Liver (tissue), 9 donors: ENCODE measurements around the gene ARAP3. TPM values are rescaled to one million over a fixed set of nuclear protein-coding genes. Genes with fewer than 3 reads are reported as not detected.

Source experiments
- DNase-seq: peaks from one replicate; pipeline ENCODE4 v3.0.0-alpha.2; 2017; ENCODE audit warnings: low spot score
- H3K27ac ChIP-seq, 2 donors: one replicate each; pipeline ENCODE4 v1.7.0; 2013; ENCODE audit warnings: inconsistent platforms in 2 of 2, low read length in 2 of 2, control low read depth in 1 of 2, low read depth in 1 of 2, mild to moderate bottlenecking in 1 of 2
- H3K27me3 ChIP-seq, 4 donors: one replicate each; pipeline versions ENCODE4 v1.6.1 to v1.7.0; 2013; ENCODE audit warnings: low read length in 3 of 4, inconsistent platforms in 1 of 4, mild to moderate bottlenecking in 1 of 4, moderate library complexity in 1 of 4; ENCODE audit not compliant: control insufficient read depth in 4 of 4, insufficient read depth in 4 of 4
- H3K36me3 ChIP-seq, 4 donors: one replicate each; pipeline versions ENCODE4 v1.6.1 to v1.7.0; 2013; ENCODE audit warnings: low read length in 3 of 4, mild to moderate bottlenecking in 3 of 4, low read depth in 1 of 4, moderate library complexity in 1 of 4; ENCODE audit not compliant: control insufficient read depth in 4 of 4, insufficient read depth in 3 of 4
- H3K4me1 ChIP-seq, 4 donors: one replicate each; pipeline versions ENCODE4 v1.6.1 to v1.7.0; 2013; ENCODE audit warnings: low read length in 3 of 4, mild to moderate bottlenecking in 3 of 4, moderate library complexity in 1 of 4; ENCODE audit not compliant: control insufficient read depth in 4 of 4, insufficient read depth in 4 of 4
- H3K4me3 ChIP-seq, 3 donors: one replicate each; pipeline versions ENCODE4 v1.6.1 to v1.7.0; 2013; ENCODE audit warnings: low read length in 3 of 3, control low read depth in 1 of 3, low read depth in 1 of 3, mild to moderate bottlenecking in 1 of 3
- H3K9ac ChIP-seq, 2 donors: one replicate each; pipeline ENCODE4 v1.7.0; 2013; ENCODE audit warnings: low read length in 2 of 2, mild to moderate bottlenecking in 2 of 2, moderate library complexity in 2 of 2, control low read depth in 1 of 2, low read depth in 1 of 2
- H3K9me3 ChIP-seq, 4 donors: one replicate each; pipeline versions ENCODE4 v1.6.1 to v1.7.0; 2013; ENCODE audit warnings: low read length in 3 of 4; ENCODE audit not compliant: control insufficient read depth in 4 of 4
- ATF3 ChIP-seq: IDR thresholded peaks from 2 replicates; pipeline ENCODE4 v1.6.1; 2016; ENCODE audit warnings: antibody characterized with exemption
- CTCF ChIP-seq: fragments of 150-350 bp; IDR thresholded peaks from 2 replicates; pipeline ENCODE4 v1.5.1; 2017; ENCODE audit warnings: improper control_type of control experiment, low read depth, low read length; ENCODE audit not compliant: missing input control
- EGR1 ChIP-seq, 2 donors: IDR thresholded peaks; 2 replicates each; pipeline ENCODE4 v1.6.1; 2016 to 2018; ENCODE audit warnings: antibody characterized with exemption in 2 of 2, low read depth in 2 of 2
- FOXA1 ChIP-seq: IDR thresholded peaks from 2 replicates; pipeline ENCODE4 v1.6.1; 2016; ENCODE audit warnings: antibody characterized with exemption
- GABPA ChIP-seq, 2 donors: IDR thresholded peaks in 1 of 2; conservative IDR thresholded peaks in 1 of 2; 2 replicates each; pipeline ENCODE4 v1.6.1; 2016; ENCODE audit warnings: antibody characterized with exemption in 2 of 2, mild to moderate bottlenecking in 1 of 2, moderate library complexity in 1 of 2
- HNF4A ChIP-seq, 2 donors: conservative IDR thresholded peaks; 2 replicates each; pipeline ENCODE4 v1.6.1; 2016; ENCODE audit warnings: antibody characterized with exemption in 2 of 2, mild to moderate bottlenecking in 2 of 2
- HNF4G ChIP-seq: IDR thresholded peaks from 2 replicates; pipeline ENCODE4 v1.6.1; 2016; ENCODE audit warnings: antibody characterized with exemption
- JUND ChIP-seq, 2 donors: IDR thresholded peaks; 2 replicates each; pipeline ENCODE4 v1.6.1; 2016; ENCODE audit warnings: antibody characterized with exemption in 2 of 2
- MAX ChIP-seq: IDR thresholded peaks from 2 replicates; pipeline ENCODE4 v1.6.1; 2016; ENCODE audit warnings: antibody characterized with exemption
- NR2F2 ChIP-seq: IDR thresholded peaks from 2 replicates; pipeline ENCODE4 v1.6.1; 2016; ENCODE audit warnings: antibody characterized with exemption
- RAD21 ChIP-seq, 2 donors: IDR thresholded peaks; 2 replicates each; pipeline ENCODE4 v1.6.1; 2016; ENCODE audit warnings: antibody characterized with exemption in 2 of 2, mild to moderate bottlenecking in 2 of 2
- REST ChIP-seq: IDR thresholded peaks from 2 replicates; pipeline ENCODE4 v1.6.1; 2016; ENCODE audit warnings: antibody characterized with exemption, mild to moderate bottlenecking
- RXRA ChIP-seq, 2 donors: IDR thresholded peaks; 2 replicates each; pipeline ENCODE4 v1.6.1; 2017 to 2018; ENCODE audit warnings: antibody characterized with exemption in 2 of 2, mild to moderate bottlenecking in 1 of 2
- SP1 ChIP-seq: IDR thresholded peaks from 2 replicates; pipeline ENCODE4 v1.6.1; 2018; ENCODE audit warnings: antibody characterized with exemption, mild to moderate bottlenecking
- TAF1 ChIP-seq: conservative IDR thresholded peaks from 2 replicates; pipeline ENCODE4 v1.6.1; 2016; ENCODE audit warnings: antibody characterized with exemption, mild to moderate bottlenecking
- YY1 ChIP-seq: IDR thresholded peaks from 2 replicates; pipeline ENCODE4 v1.6.1; 2016; ENCODE audit warnings: antibody characterized with exemption, mild to moderate bottlenecking
- ZBTB33 ChIP-seq: IDR thresholded peaks from 2 replicates; pipeline ENCODE4 v1.6.1; 2016; ENCODE audit warnings: antibody characterized with exemption
- WGBS: extraction: QIAGEN DNeasy Blood & Tissue Kit; methylation state at CpG from one replicate; pipeline ENCODE4 v1.1.7; 2013; 5-methylcytosine and 5-hydroxymethylcytosine counted together
- polyA plus RNA-seq, 2 donors: library from polyadenylated mRNA; stranded (reverse) in 1 of 2; unstranded in 1 of 2; fragments of 200-250 nt in 1 of 2; fragments of >200 nt in 1 of 2; fragmentation: Nextera tagmentation in 1 of 2; extraction: Ambion mirVana in 1 of 2; gene quantifications; one replicate each; pipeline versions ENCODE4 v1.2.1 to v1.2.3, GENCODE V29; 2013 to 2015
- total RNA-seq, 2 donors: library from RNA; depleted of rRNA; stranded (reverse); fragments of >200 nt; gene quantifications; one replicate each; pipeline ENCODE4 v1.2.3, GENCODE V29; 2014
- donor health status: healthy.
- donor health status: healthy.
- donor health status: healthy.
- donor health status: healthy.
- donor health status: healthy.

Gene ARAP3
- total and polyA plus RNA-seq, 4 donors: 1.6 to 4.7 (median 2.1) TPM

GRCh38 chr5:141669520-141669919, 12.5 kb downstream of the ARAP3 start:
- Histone ChIP-seq H3K36me3 (no peaks in the 10 kb centered on the region), H3K4me1 (peaks cover 0 to 21% (median 16%) of the 10 kb centered on the region in 4 donors), H3K27ac (no peak overlapping the region), H3K9me3 (no peaks in the 10 kb centered on the region), H3K27me3 (no peaks in the 10 kb centered on the region), H3K4me3 (no peak overlapping the region), H3K9ac (no peak overlapping the region)
- WGBS: 86% methylated on average over 4 of the region's 4 CpGs
- no peak for DNase-seq
- TF ChIP-seq YY1: no peak
- TF ChIP-seq HNF4G: no peak
- TF ChIP-seq HNF4A (conservative IDR thresholded peaks at IDR 0.05): no peak
- no peak for TF ChIP-seq SP1
- TF ChIP-seq REST: no peak
- no peak for TF ChIP-seq RAD21 (IDR thresholded peaks at IDR 0.05)
- no peak for TF ChIP-seq CTCF
- TF ChIP-seq ZBTB33: no peak
- no peak for TF ChIP-seq RXRA (IDR thresholded peaks at IDR 0.05)
- TF ChIP-seq EGR1 (IDR thresholded peaks at IDR 0.05; ENCODE audit: low read depth in 2 of 2): no peak
- TF ChIP-seq NR2F2: no peak
- no peak for TF ChIP-seq TAF1
- TF ChIP-seq JUND (IDR thresholded peaks at IDR 0.05): no peak
- no peak for TF ChIP-seq GABPA (IDR thresholded peaks at IDR 0.05 in 1 of 2, conservative IDR thresholded peaks at IDR 0.05 in 1 of 2)
- no peak for TF ChIP-seq FOXA1

- no peak for DNase-seq
- H3K9me3 ChIP-seq: no peaks in the 10 kb centered on the region
- H3K4me1 ChIP-seq: peaks cover 0 to 21% (median 16%) of the 10 kb centered on the region in 4 donors
- H3K36me3 ChIP-seq: no peaks in the 10 kb centered on the region
- H3K27me3 ChIP-seq: no peaks in the 10 kb centered on the region
- no peak overlapping the region for H3K4me3 ChIP-seq
- no peak overlapping the region for H3K27ac ChIP-seq
- no peak overlapping the region for H3K9ac ChIP-seq
- 59% methylated on average over 8 of the region's 8 CpGs for WGBS
- TF ChIP-seq NR2F2 (peak; percentile 70), RXRA (IDR thresholded peaks at IDR 0.05) (peak; percentile 92 to 93), TAF1 (no peak), MAX (no peak), FOXA1 (no peak), HNF4G (peak; percentile 26), ZBTB33 (no peak), ATF3 (no peak), REST (peak; percentile 15), GABPA (IDR thresholded peaks at IDR 0.05 in 1 of 2, conservative IDR thresholded peaks at IDR 0.05 in 1 of 2) (no peak), HNF4A (conservative IDR thresholded peaks at IDR 0.05) (peak; percentile 87 to 90), EGR1 (IDR thresholded peaks at IDR 0.05; ENCODE audit: low read depth in 2 of 2) (no peak), RAD21 (IDR thresholded peaks at IDR 0.05) (peak in 1 of 2 donors; percentile 22)
Observed at GRCh38 chr5:141668601-141669265, 13.3 kb downstream of the ARAP3 start.
